Neuron (in vitro differentiated cells): ENCODE measurements around the gene ACOXL.

ENCODE experiments used
- H2AFZ ChIP-seq: one replicate; pipeline ENCODE4 v1.6.1; 2013; ENCODE audit warnings: low read depth, mild to moderate bottlenecking, inconsistent platforms, low read length, moderate library complexity
- H3K27me3 ChIP-seq: one replicate; pipeline ENCODE4 v1.6.1; 2013; ENCODE audit warnings: low read length; ENCODE audit not compliant: insufficient read depth
- H3K36me3 ChIP-seq: one replicate; pipeline ENCODE4 v1.6.1; 2013; ENCODE audit warnings: low read length; ENCODE audit not compliant: insufficient read depth
- H3K4me1 ChIP-seq: one replicate; pipeline ENCODE4 v1.6.1; 2013; ENCODE audit warnings: low read length; ENCODE audit not compliant: insufficient read depth
- H3K4me3 ChIP-seq: 2 replicates; pipeline ENCODE4 v1.5.1; 2013; ENCODE audit warnings: mild to moderate bottlenecking, low read length, moderate library complexity
- H3K9me3 ChIP-seq: one replicate; pipeline ENCODE4 v1.6.1; 2013; ENCODE audit warnings: low read length

Gene ACOXL

DNA sequence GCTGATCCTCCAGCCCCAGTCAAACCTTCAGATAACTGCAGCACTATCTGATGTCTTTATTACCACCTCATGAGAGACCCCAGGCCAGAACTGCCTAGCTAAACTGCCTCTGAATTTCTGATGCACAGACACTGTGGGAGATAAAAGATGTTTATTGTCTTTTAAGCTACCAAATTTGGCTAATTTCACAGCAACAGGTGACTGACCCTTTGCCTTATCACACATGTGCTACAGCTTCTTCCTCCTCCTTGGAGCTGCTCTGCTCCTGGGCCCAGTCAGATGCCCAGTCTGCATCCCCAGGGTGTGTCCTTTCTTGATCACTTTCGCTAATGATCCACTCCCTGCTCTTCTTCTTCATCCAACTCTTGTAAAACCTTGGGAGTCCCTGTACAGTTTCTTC, 19.6 kb upstream of the ACOXL start:
- Histone ChIP-seq H2AFZ (no peak overlapping the region), H3K4me3 (no peak overlapping the region), H3K9me3 (no peaks in the 10 kb centered on the region), H3K36me3 (no peaks in the 10 kb centered on the region), H3K27me3 (peaks cover 14% of the 10 kb centered on the region), H3K4me1 (no peaks in the 10 kb centered on the region)

DNA sequence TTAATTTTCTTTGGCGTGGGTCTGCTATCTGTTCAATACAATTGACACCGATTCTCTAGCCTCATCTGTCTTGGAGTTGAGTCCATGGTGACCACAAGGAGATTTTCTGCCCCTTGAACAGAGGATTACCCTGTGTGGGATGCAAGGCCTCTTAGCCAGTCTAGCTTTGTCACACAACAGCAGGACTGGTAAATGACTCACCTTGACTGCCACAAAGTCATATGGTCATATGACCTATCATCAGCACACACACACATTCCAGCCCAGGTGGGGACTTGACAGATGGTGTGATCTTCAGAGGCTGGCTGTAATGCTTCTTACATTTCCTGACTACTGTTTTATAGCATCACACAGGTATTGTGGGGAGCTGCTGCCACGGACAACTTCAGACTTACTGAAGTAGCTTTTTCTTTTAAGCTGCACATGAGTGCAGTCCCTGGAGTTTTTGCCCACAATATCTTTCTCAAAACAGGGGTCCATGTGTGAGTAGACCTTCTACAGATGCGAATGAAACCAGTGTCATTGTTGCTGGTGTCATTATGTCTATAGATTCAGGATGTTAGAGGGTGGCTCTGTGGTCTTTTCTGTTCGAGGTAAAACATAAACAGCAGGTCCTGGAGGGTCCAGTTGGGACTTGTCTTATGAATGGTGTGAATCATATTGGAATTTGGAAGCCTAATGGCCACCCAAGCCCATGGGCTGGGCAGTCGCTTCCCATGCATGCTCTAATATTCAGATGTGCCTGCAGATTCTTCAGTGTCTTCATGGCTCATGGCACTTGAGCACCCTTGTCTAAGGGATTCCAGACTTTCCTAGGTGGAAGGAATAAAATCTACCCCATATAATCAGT, 18.6 kb upstream of the ACOXL start:
- H3K27me3 ChIP-seq = peaks cover 14% of the 10 kb centered on the region
- no peak overlapping the region for H2AFZ ChIP-seq
- H3K9me3 ChIP-seq = no peaks in the 10 kb centered on the region
- no peaks in the 10 kb centered on the region for H3K36me3 ChIP-seq
- H3K4me1 ChIP-seq = no peaks in the 10 kb centered on the region
- no peak overlapping the region for H3K4me3 ChIP-seq

DNA sequence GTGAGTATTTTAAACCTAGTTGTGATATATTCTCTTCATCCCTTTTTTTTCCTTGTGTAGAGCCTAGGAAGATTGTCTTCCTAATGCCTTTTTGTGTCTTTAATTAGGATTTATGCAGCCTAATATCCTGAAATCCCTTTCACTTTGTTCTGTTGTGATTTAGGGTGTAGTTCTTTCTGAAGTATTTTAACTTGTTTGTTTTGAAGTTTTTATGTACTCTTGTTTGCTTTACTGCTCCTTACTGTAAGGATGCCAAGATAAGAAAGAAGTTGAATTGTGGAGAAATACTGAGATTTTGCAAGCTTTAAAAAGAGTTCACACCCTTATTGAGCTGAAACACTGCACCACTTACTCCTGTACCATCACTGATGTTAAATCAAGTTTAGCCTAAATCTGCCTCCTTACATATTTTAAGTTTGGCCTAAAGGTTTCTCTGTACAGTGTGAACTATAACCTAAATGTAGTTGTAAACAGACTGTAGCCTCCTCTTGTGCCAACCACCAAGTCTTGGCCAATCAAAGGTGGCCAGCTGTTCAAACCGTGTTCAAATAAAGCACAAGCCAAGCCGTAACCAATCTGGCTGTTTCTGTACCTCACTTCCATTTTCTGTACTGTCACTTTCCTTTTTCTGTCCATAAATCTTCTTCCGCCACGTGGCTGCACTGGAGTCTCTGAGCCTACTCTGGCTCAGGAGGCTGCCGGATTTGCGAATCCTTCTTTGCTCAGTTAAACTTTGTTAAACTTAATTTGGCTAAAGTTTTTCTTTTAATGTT, 17.7 kb upstream of the ACOXL start:
- peaks cover 14% of the 10 kb centered on the region for H3K27me3 ChIP-seq
- no peaks in the 10 kb centered on the region for H3K9me3 ChIP-seq
- no peaks in the 10 kb centered on the region for H3K4me1 ChIP-seq
- no peak overlapping the region for H2AFZ ChIP-seq
- no peak overlapping the region for H3K4me3 ChIP-seq
- H3K36me3 ChIP-seq = no peaks in the 10 kb centered on the region

DNA sequence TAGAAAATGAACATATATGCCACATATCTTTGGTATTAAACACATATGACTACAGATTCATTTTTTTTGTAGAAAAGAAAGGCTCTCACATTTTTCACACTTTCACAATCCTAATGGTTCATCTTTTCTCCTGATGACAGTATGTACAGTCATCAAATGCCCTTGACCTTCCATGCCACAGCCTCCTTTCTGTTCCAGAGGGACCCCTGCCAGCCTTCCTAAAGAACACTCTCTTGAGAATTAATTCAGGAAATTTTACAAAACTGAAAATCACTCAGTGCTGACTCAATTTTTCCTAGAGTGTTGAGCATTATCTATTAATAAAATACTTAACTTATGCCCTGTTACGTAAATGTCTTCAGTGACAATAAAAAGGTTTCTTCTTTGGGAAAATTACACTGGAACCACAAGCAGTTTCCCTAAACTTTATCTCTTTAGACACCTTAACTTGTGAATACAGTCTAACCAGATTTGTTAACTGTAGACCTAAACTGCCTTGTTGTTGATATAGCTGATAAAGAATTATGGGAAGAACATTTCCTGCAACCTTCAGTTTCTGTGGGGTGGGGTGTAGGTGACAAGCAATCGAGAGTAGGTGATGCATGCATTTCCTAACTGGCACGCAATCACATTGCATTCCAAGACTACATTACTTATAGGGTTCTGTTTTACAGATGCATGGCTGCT, 15.3 kb upstream of the ACOXL start:
- H3K27me3 ChIP-seq = peaks cover 13% of the 10 kb centered on the region
- no peak overlapping the region for H3K4me3 ChIP-seq
- no peaks in the 10 kb centered on the region for H3K36me3 ChIP-seq
- H3K4me1 ChIP-seq = no peaks in the 10 kb centered on the region
- H3K9me3 ChIP-seq = no peaks in the 10 kb centered on the region
- no peak overlapping the region for H2AFZ ChIP-seq

DNA sequence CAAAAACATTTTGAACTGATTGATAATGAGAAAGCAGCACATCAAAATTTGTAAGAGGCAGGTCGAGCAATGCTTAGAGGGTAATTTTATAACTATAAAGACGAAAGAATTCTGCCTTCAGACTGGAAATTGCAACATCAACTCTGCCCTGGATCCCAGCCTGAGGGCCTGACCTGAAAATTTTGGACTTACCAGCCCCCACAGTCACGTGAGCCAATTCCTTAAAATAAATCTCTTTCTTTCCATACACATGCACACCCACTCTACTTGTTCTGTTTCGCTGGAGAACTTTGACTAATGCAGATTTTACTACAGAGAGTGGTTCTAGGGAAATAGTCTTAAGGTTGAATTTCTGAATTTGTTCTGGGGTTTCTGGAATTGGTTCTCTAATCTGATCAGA, 14.6 kb upstream of the ACOXL start:
- no peak overlapping the region for H3K4me3 ChIP-seq

DNA sequence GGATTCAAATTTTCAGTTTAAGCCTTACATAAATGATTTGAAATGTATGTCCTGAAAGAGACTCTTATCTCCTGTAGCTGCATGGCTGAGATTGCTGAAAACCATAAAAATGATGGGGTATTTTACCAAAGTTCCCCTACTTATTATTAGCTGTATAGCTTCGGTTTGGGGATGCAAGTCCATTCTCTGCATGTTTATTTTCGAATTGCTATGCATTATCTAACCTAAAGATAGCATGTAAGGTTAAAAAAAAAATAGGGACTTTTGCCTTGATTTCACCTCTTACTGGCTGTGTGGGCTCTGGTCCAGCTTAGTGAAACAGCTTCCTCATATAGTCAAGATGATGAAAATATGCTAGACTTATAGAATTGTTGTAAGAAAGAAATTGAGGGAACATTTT, 14.0 kb upstream of the ACOXL start:
- no peak overlapping the region for H3K4me3 ChIP-seq
- no peaks in the 10 kb centered on the region for H3K9me3 ChIP-seq
- no peak overlapping the region for H2AFZ ChIP-seq
- no peaks in the 10 kb centered on the region for H3K4me1 ChIP-seq
- peaks cover 15% of the 10 kb centered on the region for H3K27me3 ChIP-seq
- H3K36me3 ChIP-seq = no peaks in the 10 kb centered on the region

More for the DNA sequence above, 14.6 kb upstream of the ACOXL start:
- no peaks in the 10 kb centered on the region for H3K9me3 ChIP-seq
- H3K4me1 ChIP-seq = no peaks in the 10 kb centered on the region
- H3K36me3 ChIP-seq = no peaks in the 10 kb centered on the region
- no peak overlapping the region for H2AFZ ChIP-seq
- peaks cover 13% of the 10 kb centered on the region for H3K27me3 ChIP-seq

DNA sequence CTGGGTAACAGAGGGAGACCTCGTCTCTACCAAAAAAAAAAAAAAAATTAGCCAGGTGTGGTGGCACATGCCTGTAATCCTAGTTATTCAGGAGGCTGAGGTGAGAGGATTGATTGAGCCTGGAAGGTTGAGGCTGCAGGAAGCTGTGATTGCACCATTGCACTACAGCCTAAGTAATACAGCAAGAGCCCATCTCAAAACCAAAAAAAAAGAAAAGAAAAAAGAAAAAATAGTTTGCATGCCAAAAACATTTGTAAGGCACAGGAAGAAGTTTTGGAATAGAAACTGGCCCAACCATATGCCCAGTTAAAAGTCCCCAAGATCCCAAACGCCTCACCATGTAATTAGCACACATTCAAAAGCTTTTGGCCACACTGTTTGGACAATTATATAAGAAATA, 13.4 kb upstream of the ACOXL start:
- H3K4me3 ChIP-seq = no peak overlapping the region
- H3K36me3 ChIP-seq = no peaks in the 10 kb centered on the region
- no peak overlapping the region for H2AFZ ChIP-seq
- no peaks in the 10 kb centered on the region for H3K4me1 ChIP-seq
- no peaks in the 10 kb centered on the region for H3K9me3 ChIP-seq
- H3K27me3 ChIP-seq = peaks cover 15% of the 10 kb centered on the region

DNA sequence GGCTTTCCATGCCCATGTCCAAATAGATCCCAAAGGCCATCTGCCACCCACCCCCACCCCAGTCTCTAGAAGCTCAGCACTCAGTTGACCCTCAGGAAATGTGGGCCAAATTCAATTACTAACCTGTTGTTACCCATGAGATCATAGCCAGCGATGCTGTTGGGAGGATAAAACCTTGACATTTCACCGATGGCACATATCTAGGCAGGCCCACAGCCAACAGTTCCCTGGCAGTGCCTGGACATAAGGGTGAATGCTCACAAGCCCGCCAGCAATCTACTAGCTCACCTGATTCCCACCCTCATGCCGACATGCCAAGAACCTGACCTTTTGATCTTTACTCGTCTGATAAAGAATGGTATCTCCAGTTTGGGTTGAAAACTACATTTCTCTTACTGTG, 11.8 kb upstream of the ACOXL start:
- no peak overlapping the region for H2AFZ ChIP-seq
- H3K4me1 ChIP-seq = no peaks in the 10 kb centered on the region
- peaks cover 12% of the 10 kb centered on the region for H3K27me3 ChIP-seq
- H3K4me3 ChIP-seq = no peak overlapping the region
- H3K9me3 ChIP-seq = no peaks in the 10 kb centered on the region
- H3K36me3 ChIP-seq = no peaks in the 10 kb centered on the region

DNA sequence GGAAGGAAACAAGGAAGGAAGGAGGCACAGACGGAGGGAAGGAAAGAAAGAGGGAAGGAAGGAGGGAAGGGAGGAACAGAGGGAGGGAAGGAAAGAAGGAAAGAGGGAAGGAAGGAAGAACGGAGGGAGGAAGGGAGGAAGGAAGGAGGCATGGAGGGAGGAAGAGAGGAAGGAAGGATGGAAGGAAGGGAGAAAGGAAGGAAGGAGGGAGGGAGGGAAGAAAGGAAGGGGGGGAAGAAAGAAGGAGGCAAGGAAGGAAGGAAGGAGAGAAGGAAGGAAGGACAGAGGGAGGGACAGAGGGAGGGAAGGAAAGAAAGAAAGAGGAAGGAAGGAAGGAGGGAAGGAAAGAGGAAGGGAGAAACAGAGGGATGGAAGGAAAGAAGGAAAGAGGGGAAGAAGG, 7.6 kb upstream of the ACOXL start:
- H3K36me3 ChIP-seq = no peaks in the 10 kb centered on the region
- H3K27me3 ChIP-seq = peaks cover 26% of the 10 kb centered on the region
- H3K4me3 ChIP-seq = no peak overlapping the region
- no peaks in the 10 kb centered on the region for H3K4me1 ChIP-seq
- H2AFZ ChIP-seq = no peak overlapping the region
- no peaks in the 10 kb centered on the region for H3K9me3 ChIP-seq

DNA sequence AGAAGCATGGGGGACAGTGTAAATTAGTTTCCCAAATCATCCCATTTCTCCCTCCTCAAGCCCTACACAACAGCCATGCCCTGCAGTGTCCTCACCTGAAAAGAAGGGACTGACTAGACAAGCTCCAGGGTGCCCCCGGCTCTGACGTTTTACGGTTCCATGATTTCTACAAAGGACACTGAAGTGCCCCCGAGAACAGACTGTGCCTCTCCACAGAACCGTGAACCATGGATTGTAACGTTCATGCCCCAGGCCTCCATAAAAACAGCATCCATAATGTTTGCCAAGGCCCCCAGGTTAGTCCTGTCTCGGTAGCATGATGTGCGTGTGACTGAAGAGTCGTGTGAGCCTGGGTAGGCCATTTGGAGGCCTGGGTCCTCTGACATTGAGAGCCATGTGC, 7.0 kb upstream of the ACOXL start:
- Histone ChIP-seq H3K36me3 (no peaks in the 10 kb centered on the region), H3K9me3 (no peaks in the 10 kb centered on the region), H2AFZ (no peak overlapping the region), H3K4me1 (no peaks in the 10 kb centered on the region), H3K4me3 (no peak overlapping the region), H3K27me3 (peaks cover 27% of the 10 kb centered on the region)

DNA sequence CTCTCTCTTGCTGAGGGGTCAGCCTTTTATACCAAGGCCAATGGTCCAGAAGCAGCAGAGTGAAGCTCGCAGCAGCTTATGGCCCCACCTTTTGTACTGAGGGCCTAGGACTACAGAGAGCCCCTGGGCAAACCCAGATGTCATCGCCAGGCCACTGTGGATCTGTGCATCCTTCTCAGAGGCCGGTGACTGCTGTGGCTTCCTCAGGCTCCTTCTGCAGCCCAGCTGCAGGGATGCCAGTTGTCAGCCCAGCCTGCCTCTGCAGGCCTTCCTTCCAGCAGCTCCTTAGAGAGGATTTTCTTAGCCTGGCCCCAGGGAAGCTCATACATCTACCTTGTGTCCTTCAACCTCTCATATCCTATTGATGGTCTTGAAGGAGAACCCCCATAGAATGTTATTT, 6.5 kb upstream of the ACOXL start:
- H3K9me3 ChIP-seq = peaks cover 3% of the 10 kb centered on the region
- H3K4me1 ChIP-seq = no peaks in the 10 kb centered on the region
- H3K27me3 ChIP-seq = peaks cover 30% of the 10 kb centered on the region

DNA sequence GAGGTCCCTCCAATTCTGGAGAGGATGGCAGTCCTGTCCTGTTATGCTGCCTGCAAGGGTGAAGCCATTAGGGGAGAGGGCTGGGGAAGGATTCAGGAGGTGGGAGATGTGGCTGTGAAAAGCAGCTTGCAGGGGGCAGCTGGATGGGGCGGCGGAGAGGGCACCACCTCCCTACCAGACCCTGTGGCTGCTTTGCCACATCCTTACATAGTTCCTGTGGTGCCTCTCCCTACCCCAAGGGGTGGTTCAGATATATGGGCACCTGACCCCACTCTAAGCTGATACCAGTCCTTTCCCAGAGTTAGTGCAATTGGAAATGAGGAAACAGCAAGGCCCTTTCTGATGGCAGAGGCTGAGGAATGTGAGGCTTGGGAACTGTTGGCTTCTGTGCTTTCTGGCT, 6.1 kb upstream of the ACOXL start:
- Histone ChIP-seq H3K4me1 (no peaks in the 10 kb centered on the region), H3K27me3 (peaks cover 34% of the 10 kb centered on the region), H3K4me3 (no peak overlapping the region), H3K9me3 (peaks cover 7% of the 10 kb centered on the region), H3K36me3 (no peaks in the 10 kb centered on the region), H2AFZ (no peak overlapping the region)

More for the DNA sequence above, 6.5 kb upstream of the ACOXL start:
- Histone ChIP-seq H3K4me3 (no peak overlapping the region), H3K36me3 (no peaks in the 10 kb centered on the region), H2AFZ (no peak overlapping the region)

DNA sequence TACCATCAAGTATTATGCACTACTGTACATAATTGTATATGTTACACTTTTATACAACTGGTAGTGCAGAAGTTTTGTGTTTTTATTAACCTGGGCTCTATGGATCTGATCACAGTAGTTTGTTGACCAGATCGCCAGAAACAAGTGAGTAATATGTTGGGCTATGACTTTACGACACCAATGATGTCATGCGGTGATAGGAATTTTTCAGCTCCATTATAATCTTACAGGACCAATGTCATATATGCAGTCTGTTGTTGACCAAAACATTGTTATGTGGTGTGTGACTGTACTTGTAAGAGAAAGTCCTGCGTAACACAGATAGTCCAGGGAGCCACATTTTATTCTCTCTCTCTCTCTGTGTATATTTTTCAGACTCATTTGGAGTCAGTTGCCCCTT, 4.5 kb upstream of the ACOXL start:
- Histone ChIP-seq H3K9me3 (peaks cover 13% of the 10 kb centered on the region), H3K4me1 (no peaks in the 10 kb centered on the region), H2AFZ (no peak overlapping the region), H3K36me3 (no peaks in the 10 kb centered on the region), H3K4me3 (no peak overlapping the region), H3K27me3 (peaks cover 45% of the 10 kb centered on the region)
